K562 (cell line): ENCODE data around the gene ZNF316. TPM values are rescaled to one million over a fixed set of nuclear protein-coding genes. Genes with fewer than 3 reads are reported as not detected.

Source experiments
- ATAC-seq: fragments of 200-7000 bp; cut with Tn5 transposase; 3 replicates; pipeline ENCODE4 v1.9.1; 2020; ENCODE audit warnings: moderate library complexity
- BruUV-seq: library from RNA; stranded (reverse); fragments of 400-500 nt; replicated peaks from 2 replicates; lab custom pipeline; 2021; lab: Mats Ljungman, UMichigan
- CTCF ChIA-PET: fragments of 300-600 bp; formaldehyde crosslinking; extraction: SDS; loops from one replicate; lab custom pipeline; 2021; ENCODE audit warnings: low intra/inter-chr PET ratio; lab: Yijun Ruan, JAX
- POLR2A ChIA-PET: fragments of 300-600, 350-650 bp; sonication (Branson Sonifier 250); formaldehyde crosslinking; extraction: SDS; loops from one replicate; lab custom pipeline; 2021; ENCODE audit warnings: antibody characterized with exemption, inconsistent platforms; lab: Yijun Ruan, JAX
- DNase-seq, 4 experiments: peaks; one replicate each; pipeline versions ENCODE4 v3.0.0 to v3.0.0-alpha.2; 2011 to 2018; ENCODE audit warnings: low spot score in 3 of 4, mixed read lengths in 3 of 4; ENCODE audit errors: extremely low read depth in 1 of 4
- FAIRE-seq: peaks from 2 replicates; lab custom pipeline; 2011; peaks lifted over from hg19 to GRCh38; lab: Jason Lieb, UNC
- H2AFZ ChIP-seq: 2 replicates; pipeline ENCODE4 v1.6.0; 2011; ENCODE audit warnings: low read depth, low read length, control low read depth, inconsistent platforms
- H3K27ac ChIP-seq: fragments of 200-600 bp; 3 replicates; pipeline ENCODE4 v1.8.0; 2011; ENCODE audit warnings: low read depth, mild to moderate bottlenecking, control low read depth, inconsistent platforms, low read length, moderate library complexity, mixed read lengths; ENCODE audit errors: extremely low read depth
- H3K27me3 ChIP-seq, 2 experiments: fragments of 300-600 bp in 1 of 2; 2 replicates in 1 of 2; 3 replicates in 1 of 2; pipeline versions ENCODE4 v1.6.0 to v1.8.0; 2011; ENCODE audit warnings: inconsistent platforms in 2 of 2, low read length in 2 of 2, mild to moderate bottlenecking in 1 of 2, mixed read lengths in 1 of 2, moderate library complexity in 1 of 2; ENCODE audit not compliant: control insufficient read depth in 2 of 2, insufficient read depth in 2 of 2
- H3K36me3 ChIP-seq: fragments of 300-600 bp; 3 replicates; pipeline ENCODE4 v1.8.0; 2011; ENCODE audit warnings: mild to moderate bottlenecking, low read length, inconsistent platforms; ENCODE audit not compliant: control insufficient read depth, insufficient read depth
- H3K4me1 ChIP-seq, 2 experiments: fragments of 200-600 bp in 1 of 2; replicated peaks in 1 of 2; 2 replicates in 1 of 2; 3 replicates in 1 of 2; pipeline versions ENCODE4 v1.5.1 to v1.8.0; 2011; ENCODE audit warnings: inconsistent platforms in 2 of 2, low read length in 2 of 2, mild to moderate bottlenecking in 1 of 2, mixed read lengths in 1 of 2, moderate library complexity in 1 of 2; ENCODE audit not compliant: control insufficient read depth in 2 of 2, insufficient read depth in 2 of 2
- H3K4me2 ChIP-seq: 2 replicates; pipeline ENCODE4 v1.6.1; 2011; ENCODE audit warnings: low read length, control low read depth, inconsistent platforms, mixed read lengths; ENCODE audit not compliant: insufficient read depth
- H3K4me3 ChIP-seq: fragments of 200-600 bp; sonication (generic), shearing (Covaris generic); 2 replicates; pipeline ENCODE4 v1.5.1; 2016; ENCODE audit warnings: control low read depth, inconsistent platforms
- H3K79me2 ChIP-seq: fragments of 200-600 bp; 3 replicates; pipeline ENCODE4 v1.8.0; 2011; ENCODE audit warnings: low read length, inconsistent platforms; ENCODE audit not compliant: control insufficient read depth, insufficient read depth
- H3K9ac ChIP-seq, 2 experiments: 2 replicates each; pipeline versions ENCODE4 v1.6.0 to v1.6.1; 2011; ENCODE audit warnings: low read depth in 2 of 2, low read length in 2 of 2, control low read depth in 1 of 2, inconsistent platforms in 1 of 2, mild to moderate bottlenecking in 1 of 2, mixed read lengths in 1 of 2; ENCODE audit not compliant: insufficient read depth in 1 of 2
- H3K9me1 ChIP-seq: one replicate; pipeline ENCODE4 v1.6.0; 2011; ENCODE audit warnings: inconsistent platforms, mild to moderate bottlenecking, low read length, moderate library complexity; ENCODE audit not compliant: control insufficient read depth, insufficient read depth
- H3K9me3 ChIP-seq: replicated peaks from 2 replicates; pipeline ENCODE4 v1.5.1; 2011; ENCODE audit warnings: low read depth, low read length, inconsistent platforms; ENCODE audit not compliant: control insufficient read depth, insufficient read depth
- H4K20me1 ChIP-seq: replicated peaks from 2 replicates; pipeline ENCODE4 v1.6.1; 2011; ENCODE audit warnings: low read length, inconsistent platforms, mixed read lengths; ENCODE audit not compliant: control insufficient read depth, insufficient read depth
- ADNP ChIP-seq: fragments of 200-800 bp; sonication (Bioruptor generic); IDR thresholded peaks from 2 replicates; pipeline ENCODE4 v1.6.1; 2016; ENCODE audit warnings: missing genetic modification characterization, missing compliant biosample characterization
- SIX5 ChIP-seq, 2 experiments: IDR thresholded peaks; 2 replicates each; pipeline ENCODE4 v1.6.1; 2011; ENCODE audit warnings: low read length in 2 of 2, borderline replicate concordance in 1 of 2, low read depth in 1 of 2, mild to moderate bottlenecking in 1 of 2, moderate library complexity in 1 of 2; ENCODE audit not compliant: insufficient read depth in 1 of 2
- SRSF9 ChIP-seq: fragments of 200-400 bp; formaldehyde crosslinking; IDR thresholded peaks from 2 replicates; pipeline ENCODE4 v1.6.1; 2017; ENCODE audit warnings: low read depth, low read length, borderline replicate concordance
- ZNF274 ChIP-seq: IDR thresholded peaks from 2 replicates; pipeline ENCODE4 v1.6.1; 2011; ENCODE audit warnings: low read depth, mild to moderate bottlenecking, low read length, moderate library complexity, borderline replicate concordance
- ZNF583 ChIP-seq: fragments of 250-450 bp; sonication (Bioruptor Pico); IDR thresholded peaks from 2 replicates; pipeline ENCODE4 v1.4.0; 2020
- WGBS: fragments of 100-300 bp; shearing (Covaris generic); methylation state at CpG from one replicate; pipeline ENCODE4 v1.1.6; 2016; ENCODE audit warnings: low coverage, mixed read lengths; ENCODE audit not compliant: insufficient coverage; ENCODE audit errors: missing lambda C conversion rate; 5-methylcytosine and 5-hydroxymethylcytosine counted together
- in situ Hi-C: fragments of 300-500 bp; cut with MboI; formaldehyde crosslinking; loops from 4 replicates; pipeline ENCODE4 v1.15.0; 2018; ENCODE audit warnings: inconsistent platforms, mixed read lengths
- intact Hi-C: fragments of 100-400 bp; cut with micrococcal nuclease; formaldehyde crosslinking; loops from 2 replicates; pipeline ENCODE4 v1.14.2; 2022
- polyA plus RNA-seq, 8 experiments: library from polyadenylated mRNA; depleted of rRNA in 4 of 8; stranded (reverse) in 5 of 8; unstranded in 3 of 8; fragments of >200 nt; fragmentation: Nextera tagmentation in 2 of 8; fragmentation: Illumina TruSeq in 1 of 8; extraction: Ambion mirVana in 2 of 8; extraction: Trizol in 1 of 8; gene quantifications; 2 replicates each; pipeline versions ENCODE4 v1.2.1 to v1.2.3, GENCODE V29; 2011 to 2014; ENCODE audit warnings: inconsistent platforms in 1 of 8, missing spikeins in 1 of 8
- total RNA-seq, 7 experiments: library from RNA; depleted of rRNA in 6 of 7; stranded (reverse); fragments of >200 nt in 6 of 7; fragmentation: Illumina TruSeq in 2 of 7; extraction: Trizol in 2 of 7; gene quantifications; 2 replicates each; pipeline versions ENCODE4 v1.2.1 to v1.2.3, GENCODE V29; 2011 to 2021; ENCODE audit warnings: low replicate concordance in 1 of 7

ZNF316 gene
- total and polyA plus RNA-seq, 9 of the 15 experiments (the other 6 are each of a cell fraction or from before 2014, with no cell fraction given): 0.10 to 34.0 (median 8.6) TPM

DNA sequence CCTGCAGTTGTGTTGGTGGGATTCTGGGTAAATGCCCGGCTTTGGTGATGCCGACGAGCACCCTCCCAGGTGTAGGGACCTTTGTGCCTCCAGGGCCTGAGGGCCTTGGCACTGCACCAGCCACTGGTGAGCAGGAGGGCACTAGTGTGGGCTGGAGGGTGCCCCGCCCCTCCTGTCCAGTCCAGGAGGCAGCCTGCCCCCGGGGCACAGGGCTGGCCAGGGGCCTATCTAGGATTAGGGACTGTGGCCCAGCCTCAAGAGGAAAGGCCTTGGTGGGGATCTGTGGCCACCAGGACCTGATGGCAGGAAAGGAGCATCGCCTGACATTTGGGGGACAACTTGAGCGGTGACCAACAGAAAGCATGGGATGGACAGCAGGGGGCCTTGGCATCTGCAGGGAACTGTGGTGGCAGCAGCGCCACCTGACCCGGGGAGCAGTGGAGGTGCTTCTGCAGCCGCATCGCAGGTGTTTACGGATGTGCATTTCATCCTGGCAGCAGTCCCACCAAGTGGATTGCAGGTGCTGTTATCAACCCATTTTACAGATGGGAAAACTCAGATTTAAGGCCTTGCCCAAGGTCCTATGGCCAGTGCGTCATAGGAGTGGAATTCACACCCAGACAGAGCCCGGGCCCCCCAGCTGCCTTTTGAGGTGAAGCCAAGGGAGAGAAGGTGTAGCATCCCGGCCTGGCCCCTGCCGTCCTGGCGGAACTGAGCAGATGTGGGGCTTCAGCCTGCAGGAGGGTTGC is 11.1 kb downstream of the ZNF316 start:
- 93% methylated on average over 16 of the region's 17 CpGs for WGBS

DNA sequence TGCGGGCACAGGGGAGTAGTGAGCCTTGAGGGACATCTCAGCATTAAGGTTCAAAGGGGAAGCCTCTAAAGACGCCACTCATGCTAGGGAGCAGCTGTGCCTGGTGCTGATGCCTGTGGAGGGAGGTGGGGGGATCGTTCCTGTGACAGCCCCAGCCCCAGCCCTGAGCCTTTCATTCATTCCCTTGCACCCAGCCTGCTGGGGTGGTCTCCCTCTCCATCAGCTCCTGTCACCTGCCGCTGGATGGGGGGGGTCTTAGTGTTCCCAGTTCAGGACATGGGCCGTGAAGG is 11.6 kb downstream of the ZNF316 start:
- Histone ChIP-seq H3K4me2 (no peak overlapping the region), H3K36me3 (peaks cover 88% of the 10 kb centered on the region; the same call in 2 of the 3 replicates), H2AFZ (no peak overlapping the region), H3K4me3 (no peak overlapping the region), H3K27me3 (no peaks in the 10 kb centered on the region), H3K79me2 (0 out of 3 replicates have a peak, but pooled peaks cover 7% of the 10 kb centered on the region), H4K20me1 (no peaks in the 10 kb centered on the region), H3K9ac (no peak overlapping the region), H3K4me1 (no peaks in the 10 kb centered on the region), H3K27ac (no peak overlapping the region), H3K9me3 (peaks cover 12% of the 10 kb centered on the region), H3K9me1 (no peaks in the 10 kb centered on the region)
- ChIA-PET CTCF (no interaction called here), POLR2A (interaction anchor here (0.6 kb wide), 1 partner anchor 33 kb away, joined by 3 read pairs; no protein-coding TSS in a partner anchor)
- ATAC-seq (no peak), DNase-seq (no peak), FAIRE-seq (no peak)
- BruUV-seq: no TSS peak
- no peak for TF ChIP-seq ZNF274
- intact Hi-C loops: no loop called here
- in situ Hi-C loops: no loop called here
- 96% methylated on average over 4 of the region's 5 CpGs for WGBS

More for the DNA sequence above, 11.1 kb downstream of the ZNF316 start:
- no peak for FAIRE-seq
- in situ Hi-C loops: no loop called here
- CTCF ChIA-PET: no interaction called here
- peaks cover 12% of the 10 kb centered on the region for H3K9me3 ChIP-seq
- TF ChIP-seq SIX5 (IDR thresholded peaks at IDR 0.05; ENCODE audit: borderline replicate concordance in 1 of 2, insufficient read depth in 1 of 2, low read depth in 1 of 2, low read length in 2 of 2) (no peak), ZNF583 (CRISPR knock-in tag) (no peak), ADNP (tag) (peak; percentile 56), SRSF9 (no peak)
- TF ChIP-seq, all 486 proteins: peak for 1
- Histone ChIP-seq H3K79me2 (0 out of 3 replicates have a peak, but pooled peaks cover 7% of the 10 kb centered on the region), H3K4me3 (no peak overlapping the region), H3K9ac (no peak overlapping the region), H3K4me2 (no peak overlapping the region), H4K20me1 (no peaks in the 10 kb centered on the region), H3K27ac (no peak overlapping the region), H3K9me1 (no peaks in the 10 kb centered on the region), H3K4me1 (peaks cover 0 to 1% of the 10 kb centered on the region in 2 experiments; a peak in 1 of 5 replicates), H3K36me3 (peaks cover 92% of the 10 kb centered on the region; the same call in 2 of the 3 replicates), H3K27me3 (no peaks in the 10 kb centered on the region), H2AFZ (no peak overlapping the region)
- no TSS peak for BruUV-seq
- ATAC-seq (no peak), DNase-seq (no peak)
- intact Hi-C loops: no loop called here
- POLR2A ChIA-PET: interaction anchor here (0.6 kb wide), 1 partner anchor 34 kb away, joined by 3 read pairs; no protein-coding TSS in a partner anchor
